Aorta (tissue), 5 donors: ENCODE measurements around the gene BRAT1. TPM values are rescaled to one million over a fixed set of nuclear protein-coding genes. Genes with fewer than 3 reads are reported as not detected.

Source experiments
- ATAC-seq: fragments of 200-7000 bp; cut with Tn5 transposase; one replicate; pipeline ENCODE4 v1.9.1; 2022; ENCODE audit warnings: moderate library complexity; ENCODE audit not compliant: low FRiP score
- DNase-seq, 2 donors: peaks; one replicate each; pipeline ENCODE4 v3.0.0-alpha.2; 2020
- H3K27ac ChIP-seq, 2 donors: one replicate each; pipeline ENCODE4 v1.5.1; 2013; ENCODE audit warnings: low read length in 2 of 2, mild to moderate bottlenecking in 2 of 2, moderate library complexity in 2 of 2, control low read depth in 1 of 2, inconsistent platforms in 1 of 2, low read depth in 1 of 2
- H3K27me3 ChIP-seq, 2 donors: one replicate each; pipeline ENCODE4 v1.6.1; 2013; ENCODE audit warnings: control low read depth in 1 of 2, low read length in 1 of 2, mild to moderate bottlenecking in 1 of 2, moderate library complexity in 1 of 2; ENCODE audit not compliant: insufficient read depth in 2 of 2, control insufficient read depth in 1 of 2
- H3K36me3 ChIP-seq, 2 donors: one replicate each; pipeline ENCODE4 v1.6.1; 2013; ENCODE audit warnings: control low read depth in 1 of 2, low read length in 1 of 2, mild to moderate bottlenecking in 1 of 2; ENCODE audit not compliant: insufficient read depth in 2 of 2, control insufficient read depth in 1 of 2
- H3K4me1 ChIP-seq, 2 donors: one replicate each; pipeline ENCODE4 v1.6.1; 2013; ENCODE audit warnings: low read length in 2 of 2, control low read depth in 1 of 2, mild to moderate bottlenecking in 1 of 2, moderate library complexity in 1 of 2; ENCODE audit not compliant: insufficient read depth in 2 of 2, control insufficient read depth in 1 of 2
- H3K4me3 ChIP-seq, 2 donors: one replicate each; pipeline ENCODE4 v1.5.1; 2013; ENCODE audit warnings: low read length in 2 of 2, control low read depth in 1 of 2, mild to moderate bottlenecking in 1 of 2
- H3K9me3 ChIP-seq: one replicate; pipeline ENCODE4 v1.6.1; 2013; ENCODE audit warnings: mild to moderate bottlenecking, low read length; ENCODE audit not compliant: control insufficient read depth
- WGBS, 2 donors: extraction: QIAGEN DNeasy Blood & Tissue Kit; methylation state at CpG; one replicate each; pipeline ENCODE4 v1.1.7; 2013; 5-methylcytosine and 5-hydroxymethylcytosine counted together
- intact Hi-C, 2 donors: fragments of 100-400 bp; cut with DNase I; formaldehyde crosslinking; loops; one replicate each; pipeline versions ENCODE4 v1.14.2 to v1.15.0; 2022
- polyA plus RNA-seq, 2 donors: library from polyadenylated mRNA; stranded (reverse); fragments of 200-250 nt; gene quantifications; one replicate each; pipeline ENCODE4 v1.2.3, GENCODE V29; 2013
- total RNA-seq, 2 donors: library from RNA; stranded (reverse); fragmentation: NEBNext Ultra II Directional; extraction: Animal tissue kit (Norgen Biotek cat#: 25700); gene quantifications; one replicate each; pipeline ENCODE4 v1.2.1, GENCODE V29; 2021
- donor health status: healthy with polysubstance abuse.
- donor health status: Bipolar disorder and iron deficiency.
- donor health status: DM: no; HTN: no; CAD: no.
- donor health status: DM: no; HTN: no; CAD: no.
- donor health status: DM: yes; HTN: yes; CAD: no.

The BRAT1 gene
- total and polyA plus RNA-seq, 4 donors, result 11.8 to 63.9 (median 19.6) TPM

- ATAC-seq, result no peak
- Histone ChIP-seq H3K27me3 (peaks cover 0 to 1% of the 10 kb centered on the region in 2 donors), H3K4me1 (no peaks in the 10 kb centered on the region), H3K27ac (no peak overlapping the region), H3K4me3 (no peak overlapping the region), H3K36me3 (no peaks in the 10 kb centered on the region), H3K9me3 (no peaks in the 10 kb centered on the region)
- DNase-seq, result no peak
- intact Hi-C loops, result no loop called here
- 6 to 8% methylated on average over 29 to 37 of the region's 37 CpGs for WGBS, 2 donors
These were observed 35.1 kb downstream of the BRAT1 start for GRCh38 chr7:2520131-2520760.

- 0 to 1% methylated on average over 73 to 95 of the region's 95 CpGs for WGBS, 2 donors
- intact Hi-C loops, result no loop called here
- Histone ChIP-seq H3K4me3 (peak within 1 kb of the TSS; percentile 28 to 38), H3K36me3 (no peaks in the 10 kb centered on the region), H3K27me3 (peaks cover 0 to 1% of the 10 kb centered on the region in 2 donors), H3K9me3 (no peaks in the 10 kb centered on the region), H3K27ac (no peak within 1 kb of the TSS), H3K4me1 (no peaks in the 10 kb centered on the region)
- DNase-seq (peak; percentile 90 to 93), ATAC-seq (peak; percentile 86)
These were observed 36.0 kb downstream of the BRAT1 start, which contains the start of gene LFNG for GRCh38 chr7:2519119-2519930. Gene LFNG, plus strand, starts transcription at chr7:2519774. Its CDS starts 88 bp downstream, at chr7:2519862.

- Histone ChIP-seq H3K4me3 (no peak overlapping the region), H3K9me3 (no peaks in the 10 kb centered on the region), H3K36me3 (no peaks in the 10 kb centered on the region), H3K27me3 (peaks cover 0 to 1% of the 10 kb centered on the region in 2 donors), H3K4me1 (no peaks in the 10 kb centered on the region), H3K27ac (no peak overlapping the region)
- DNase-seq (no peak), ATAC-seq (no peak)
- WGBS, 2 donors, result 13 to 14% methylated on average over 33 to 41 of the region's 41 CpGs
- intact Hi-C loops, result no loop called here
These were observed 36.6 kb downstream of the BRAT1 start for GRCh38 chr7:2518737-2519118.

DNA sequence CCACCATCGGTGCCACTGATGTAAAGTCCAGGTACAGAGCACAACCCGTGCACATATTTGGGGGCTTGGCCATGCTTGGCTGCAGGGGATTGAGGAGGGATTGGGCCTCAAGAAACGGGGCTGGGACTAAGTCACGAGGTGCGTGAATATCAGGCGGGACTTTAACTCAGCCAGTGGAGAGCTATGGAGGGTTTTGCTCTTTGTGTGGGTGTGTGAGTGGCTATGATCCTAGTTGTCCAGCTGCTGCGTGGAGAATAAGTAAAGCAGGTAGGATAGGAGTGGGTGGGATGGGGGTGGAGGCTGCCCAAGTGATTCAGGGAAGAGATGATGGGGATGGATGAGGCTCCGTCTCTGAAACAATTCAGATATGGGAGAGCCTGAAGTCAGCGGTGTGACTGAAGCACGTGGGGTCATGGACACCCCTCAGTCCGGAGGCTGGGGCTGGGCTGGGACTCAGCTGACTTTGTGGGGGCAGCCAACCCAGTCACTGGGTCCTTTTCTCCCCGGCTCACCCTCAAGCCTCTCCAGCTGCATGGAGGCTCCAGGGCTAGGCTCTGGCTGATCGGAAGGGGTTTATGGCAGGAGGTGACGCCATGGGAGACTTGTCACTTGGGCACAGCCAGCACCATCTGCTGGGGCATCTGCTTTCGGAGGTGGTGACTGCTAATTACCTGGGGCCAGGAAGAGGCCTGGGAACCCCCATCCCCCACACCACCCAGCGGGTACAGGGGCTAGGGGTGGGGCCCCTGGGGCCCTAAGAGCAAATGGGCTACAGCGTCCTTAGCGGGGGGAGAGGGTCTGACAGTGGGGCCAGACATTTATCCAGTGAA, 37.4 kb downstream of the BRAT1 start:
- H3K27ac ChIP-seq, result no peak overlapping the region
- ATAC-seq (no peak), DNase-seq (no peak)
- no peaks in the 10 kb centered on the region for H3K9me3 ChIP-seq
- WGBS, 2 donors, result 77 to 78% methylated on average over 17 to 18 of the region's 18 CpGs
- peaks cover 0 to 1% of the 10 kb centered on the region in 2 donors for H3K27me3 ChIP-seq
- H3K36me3 ChIP-seq, result no peaks in the 10 kb centered on the region
- no peak overlapping the region for H3K4me3 ChIP-seq
- intact Hi-C loops, result no loop called here
- H3K4me1 ChIP-seq, result no peaks in the 10 kb centered on the region

DNA sequence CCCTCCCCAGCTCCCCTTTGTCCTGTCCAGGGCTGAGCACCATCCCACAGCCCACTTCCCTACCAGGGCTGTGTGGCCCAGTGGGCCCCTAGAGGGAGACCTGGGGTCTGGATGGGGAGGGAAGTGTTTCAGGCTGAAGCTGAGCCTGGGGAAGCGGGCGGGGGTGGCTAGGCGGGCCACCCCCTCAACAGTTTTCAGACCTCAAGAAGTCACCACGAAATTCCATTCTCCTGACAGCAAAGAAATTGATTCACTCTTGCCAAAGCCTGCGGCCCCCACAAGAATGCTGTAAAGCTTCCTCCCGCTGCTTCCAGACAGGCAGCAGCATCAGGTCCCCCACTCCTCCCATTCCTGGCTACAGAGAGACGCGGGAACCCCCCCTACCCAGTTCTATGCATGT, 38.3 kb downstream of the BRAT1 start:
- no peak for ATAC-seq

GRCh38 chr7:2516194-2516555, 39.1 kb downstream of the BRAT1 start:
- ATAC-seq, result no peak
- peaks cover 0 to 1% of the 10 kb centered on the region in 2 donors for H3K27me3 ChIP-seq
- no peaks in the 10 kb centered on the region for H3K9me3 ChIP-seq
- H3K27ac ChIP-seq, result no peak overlapping the region
- no peak for DNase-seq
- H3K36me3 ChIP-seq, result no peaks in the 10 kb centered on the region
- 91% methylated on average over 8 of the region's 8 CpGs for WGBS, 2 donors
- no peak overlapping the region for H3K4me3 ChIP-seq
- H3K4me1 ChIP-seq, result no peaks in the 10 kb centered on the region
- intact Hi-C loops, result no loop called here

More for the DNA sequence above, 38.3 kb downstream of the BRAT1 start:
- intact Hi-C loops, result no loop called here
- no peaks in the 10 kb centered on the region for H3K9me3 ChIP-seq
- WGBS, 2 donors, result 80 to 83% methylated on average over 8 of the region's 8 CpGs
- no peaks in the 10 kb centered on the region for H3K4me1 ChIP-seq
- no peaks in the 10 kb centered on the region for H3K36me3 ChIP-seq
- peaks cover 0 to 1% of the 10 kb centered on the region in 2 donors for H3K27me3 ChIP-seq
- H3K4me3 ChIP-seq, result no peak overlapping the region
- H3K27ac ChIP-seq, result no peak overlapping the region
- DNase-seq, result no peak

DNA sequence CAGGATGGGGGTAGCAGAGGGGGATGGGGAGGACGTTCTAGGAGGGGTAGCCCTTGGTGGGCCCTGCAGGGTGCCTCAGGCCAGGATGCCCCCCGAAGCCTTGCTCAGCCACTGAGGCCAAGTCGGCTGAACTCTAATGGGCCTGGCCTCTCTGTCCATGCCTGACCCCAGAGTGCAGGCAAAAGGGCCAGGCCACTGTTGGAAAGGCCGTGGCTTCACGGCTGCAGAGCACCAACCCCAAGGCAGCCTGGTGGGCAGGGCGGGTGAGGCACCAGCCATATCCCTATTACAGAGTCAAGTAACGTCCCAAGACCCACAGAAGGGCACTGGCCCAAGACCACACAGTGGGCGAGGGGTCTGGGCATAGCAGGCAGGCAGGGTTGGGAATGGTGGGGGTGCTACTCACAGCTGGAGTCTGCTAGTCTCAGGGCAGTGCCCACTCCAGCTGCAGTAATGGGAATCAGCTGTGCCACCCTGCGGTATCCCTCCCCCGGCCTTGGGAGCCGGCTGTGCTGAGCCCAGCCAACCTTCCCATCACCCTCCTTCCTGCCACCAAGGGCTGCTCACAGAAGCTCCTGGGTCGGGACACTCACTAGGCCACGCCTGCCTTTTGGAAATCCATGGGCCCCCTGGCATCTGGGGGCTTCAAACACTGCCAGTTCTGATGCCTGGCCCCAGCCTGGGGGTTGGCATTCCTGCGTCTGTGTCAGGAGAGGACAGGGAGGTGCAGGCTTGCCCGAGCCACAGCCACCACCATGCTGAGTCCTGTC, 39.7 kb downstream of the BRAT1 start:
- Histone ChIP-seq H3K4me3 (no peak overlapping the region), H3K27me3 (peaks cover 0 to 1% of the 10 kb centered on the region in 2 donors), H3K27ac (no peak overlapping the region), H3K4me1 (no peaks in the 10 kb centered on the region), H3K9me3 (no peaks in the 10 kb centered on the region), H3K36me3 (no peaks in the 10 kb centered on the region)
- 85 to 88% methylated on average over 15 of the region's 15 CpGs for WGBS, 2 donors
- intact Hi-C loops, result no loop called here
- no peak for ATAC-seq
- DNase-seq, result no peak
